IPS-18c (cell line): ENCODE measurements around the gene GDAP1L1.
"Not testable (repeated sequence)": the region's sequence is repeated elsewhere in the genome, so short reads cannot be mapped to it uniquely, and the experiment has no call there.

Experiments
- H3K4me3 ChIP-seq: 2 replicates; pipeline ENCODE4 v1.7.0; 2013; ENCODE audit warnings: low read depth, mild to moderate bottlenecking, low read length, moderate library complexity; ENCODE audit not compliant: insufficient read depth
- H3K9me3 ChIP-seq: one replicate; pipeline ENCODE4 v1.6.1; 2013; ENCODE audit warnings: mild to moderate bottlenecking, low read length, moderate library complexity; ENCODE audit not compliant: control insufficient read depth, insufficient read depth

The GDAP1L1 gene

DNA sequence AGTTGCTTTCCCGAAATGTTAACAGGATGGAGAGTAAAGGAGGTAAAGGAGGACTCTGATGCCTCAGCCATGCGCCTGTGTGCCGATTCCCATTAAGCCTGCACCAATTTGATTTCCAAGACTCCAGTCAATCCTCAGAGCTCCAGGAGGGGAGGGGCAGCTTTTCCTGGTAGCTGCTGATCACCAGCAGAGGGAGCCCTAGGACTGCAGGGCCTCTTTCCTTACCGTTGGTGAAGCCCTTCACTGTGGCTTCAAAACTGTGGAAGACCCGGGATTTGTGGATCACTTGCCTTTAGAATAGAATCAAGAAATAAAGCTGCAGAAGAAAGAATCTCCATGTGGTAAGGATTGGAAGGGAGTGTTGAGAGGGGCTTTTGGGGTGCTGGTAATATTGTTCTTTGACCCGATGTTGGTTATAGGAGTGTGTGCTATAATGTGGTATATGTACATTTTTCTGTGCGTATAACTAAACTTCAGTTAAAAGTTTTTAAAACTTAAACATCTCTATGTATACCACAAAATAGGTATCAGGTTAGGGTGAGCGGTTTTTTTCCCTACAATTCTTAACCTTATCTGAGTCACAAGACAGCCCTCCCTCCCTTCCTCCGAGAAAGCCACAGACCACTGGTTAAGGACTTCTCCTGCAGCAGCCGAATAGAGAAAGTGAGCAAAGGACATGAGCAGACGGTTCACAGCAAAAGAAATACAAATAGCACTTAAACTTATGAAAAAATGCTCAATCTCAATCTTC lies 29.6 kb upstream of the GDAP1L1 start:
- Histone ChIP-seq H3K9me3 (no peaks in the 10 kb centered on the region), H3K4me3 (no peak overlapping the region)

DNA sequence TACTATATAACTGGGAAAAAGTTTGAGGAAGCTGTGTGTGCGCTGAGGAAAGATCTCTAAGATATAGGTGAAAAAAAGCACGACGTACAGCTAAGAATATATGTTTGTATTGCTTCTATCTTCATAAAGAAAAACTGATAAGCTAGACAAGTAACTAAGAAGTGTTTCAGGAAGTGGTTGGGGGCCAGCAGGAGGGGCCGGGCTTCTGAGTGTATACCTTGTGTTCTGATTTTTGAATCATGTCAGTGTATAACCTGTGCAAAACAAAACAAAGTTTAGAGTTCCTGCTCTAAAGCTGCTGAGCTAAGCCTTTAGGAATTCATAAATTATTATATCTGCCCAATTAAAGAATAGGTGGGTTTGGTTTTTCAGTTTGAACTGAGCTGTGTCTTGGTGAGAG lies 28.7 kb upstream of the GDAP1L1 start:
- no peak overlapping the region for H3K4me3 ChIP-seq
- H3K9me3 ChIP-seq: no peaks in the 10 kb centered on the region

DNA sequence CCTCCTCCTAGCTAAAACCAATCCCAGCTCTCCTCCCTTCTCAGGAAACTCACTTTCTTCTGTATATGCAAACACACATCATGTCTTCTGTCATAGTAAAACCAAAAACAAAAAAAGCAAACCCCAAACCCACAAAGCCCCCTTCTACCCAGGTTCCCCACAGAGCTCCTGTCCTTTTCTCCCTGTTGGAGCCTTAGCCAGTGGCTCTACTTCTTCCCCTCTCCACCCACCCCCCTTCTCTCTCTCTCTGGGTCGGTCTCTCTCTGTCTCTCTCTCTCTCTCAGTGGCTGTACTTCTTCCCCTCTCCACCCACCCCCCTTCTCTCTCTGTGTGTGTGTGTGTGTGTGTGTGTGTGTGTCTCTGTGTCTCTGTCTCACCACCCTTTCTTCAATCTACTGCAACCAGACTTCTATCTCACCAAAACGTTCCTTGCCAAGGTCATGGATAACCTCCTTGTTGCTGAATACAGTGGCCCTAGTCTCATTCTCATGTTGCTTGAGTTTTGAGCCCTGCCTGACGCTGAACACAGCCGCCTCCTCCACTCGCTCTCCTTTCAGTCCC lies 27.9 kb upstream of the GDAP1L1 start:
- H3K4me3 ChIP-seq: no peak overlapping the region

GRCh38 chr20:44219791-44220190 lies 27.3 kb upstream of the GDAP1L1 start:
- no peaks in the 10 kb centered on the region for H3K9me3 ChIP-seq
- H3K4me3 ChIP-seq: no peak overlapping the region

More for the DNA sequence above, 27.9 kb upstream of the GDAP1L1 start:
- H3K9me3 ChIP-seq: no peaks in the 10 kb centered on the region

- no peaks in the 10 kb centered on the region for H3K9me3 ChIP-seq
These were observed 25.6 kb upstream of the GDAP1L1 start for GRCh38 chr20:44221368-44221954.

DNA sequence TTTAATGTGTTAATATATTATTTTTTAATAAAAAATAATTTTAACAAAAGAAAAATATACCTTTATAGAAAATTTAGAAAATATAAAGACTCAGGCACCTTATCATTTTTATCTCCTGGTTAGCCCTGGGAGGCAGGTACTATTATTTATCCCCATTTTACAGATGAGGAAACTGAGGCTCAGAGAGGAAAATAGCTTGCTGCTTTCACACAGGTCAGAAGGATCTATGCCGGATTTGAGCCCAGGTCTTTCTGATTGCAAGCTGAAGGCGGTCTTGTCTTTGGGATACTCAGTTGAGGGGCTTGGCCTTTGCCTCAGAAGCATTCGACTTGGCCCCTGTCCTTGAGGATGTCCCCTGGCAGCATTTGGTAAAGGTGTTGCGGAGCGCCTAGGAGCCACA lies 25.1 kb upstream of the GDAP1L1 start:
- no peaks in the 10 kb centered on the region for H3K9me3 ChIP-seq
- H3K4me3 ChIP-seq: no peak overlapping the region

More at GRCh38 chr20:44221368-44221954, 25.6 kb upstream of the GDAP1L1 start:
- no peak overlapping the region for H3K4me3 ChIP-seq

DNA sequence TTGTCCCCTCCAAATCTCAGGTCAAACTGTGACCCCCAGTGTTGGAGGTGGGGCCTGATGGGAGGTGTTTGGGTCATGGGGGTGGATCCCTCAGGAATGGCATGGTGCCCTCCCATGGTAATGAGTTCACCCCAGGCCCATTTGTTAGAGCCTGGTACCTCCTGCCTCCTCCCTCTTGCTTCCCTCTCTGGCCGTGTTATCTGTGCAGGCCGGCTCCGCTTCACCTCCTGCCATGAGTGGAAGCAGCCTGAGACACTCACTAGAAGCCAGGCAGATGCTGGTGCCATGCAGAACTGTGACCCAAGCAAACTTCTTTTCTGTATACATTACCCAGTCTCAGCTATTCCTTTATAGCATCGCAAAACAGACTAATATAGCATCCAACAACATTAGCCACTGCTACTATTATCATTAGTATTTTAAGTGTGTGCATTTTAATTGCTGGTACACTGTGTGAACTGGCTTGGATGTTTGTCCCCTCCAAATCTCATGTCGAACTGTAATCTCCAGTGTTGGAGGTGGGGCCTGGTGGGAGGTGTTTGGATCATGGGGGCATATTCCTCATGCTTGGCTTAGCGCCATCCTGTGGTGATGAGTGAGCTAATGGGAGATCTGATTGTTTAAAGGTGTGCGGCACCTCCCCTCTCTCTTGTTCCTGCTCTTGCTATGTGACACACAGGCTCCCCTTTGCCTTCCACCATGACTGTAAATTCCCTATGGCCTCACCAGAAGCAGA lies 24.3 kb upstream of the GDAP1L1 start:
- H3K4me3 ChIP-seq: no peak overlapping the region
- no peaks in the 10 kb centered on the region for H3K9me3 ChIP-seq

- Histone ChIP-seq H3K4me3 (no peak overlapping the region), H3K9me3 (no peaks in the 10 kb centered on the region)
These were observed 23.4 kb upstream of the GDAP1L1 start for GRCh38 chr20:44223721-44224120.

- no peaks in the 10 kb centered on the region for H3K9me3 ChIP-seq
- H3K4me3 ChIP-seq: no peak overlapping the region
These were observed 22.5 kb upstream of the GDAP1L1 start for GRCh38 chr20:44224637-44225036.

DNA sequence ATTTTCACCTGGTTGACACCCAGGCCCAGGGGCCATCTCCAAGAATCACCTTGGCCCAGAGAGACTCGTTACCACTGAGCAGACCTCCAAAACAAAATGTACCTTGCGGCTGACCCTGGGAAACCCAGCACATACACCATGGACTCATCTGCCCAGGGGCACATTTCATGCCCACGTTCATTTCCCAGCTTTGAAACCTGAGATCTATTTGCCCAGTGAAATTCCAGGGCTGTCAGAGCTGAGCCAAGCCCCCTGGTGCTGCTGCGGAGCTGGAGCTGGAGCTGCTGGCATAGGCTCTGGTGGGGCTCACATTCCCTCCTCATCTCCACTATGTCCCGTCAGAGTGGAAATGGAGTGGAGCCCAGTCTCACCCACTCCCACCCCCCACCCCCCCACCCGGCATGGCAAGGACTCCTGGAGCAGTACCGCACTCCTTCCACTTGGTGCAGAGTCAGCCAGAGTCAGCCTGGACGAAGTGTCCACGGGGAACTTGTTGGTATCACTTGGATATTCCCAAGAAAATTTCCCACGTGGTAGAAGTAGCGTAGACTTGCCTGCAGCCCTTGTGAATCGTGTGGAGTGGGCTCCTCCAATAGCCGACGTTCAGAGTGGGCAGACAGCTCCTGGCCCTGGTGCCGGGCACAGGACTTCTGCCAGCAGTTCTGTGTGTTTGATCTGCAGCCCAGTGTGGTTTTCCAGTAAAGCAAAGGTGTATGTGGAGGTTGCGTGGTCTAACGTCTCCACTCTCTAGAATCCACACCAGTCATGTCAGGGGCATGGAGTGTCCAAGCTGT lies 18.4 kb upstream of the GDAP1L1 start:
- Histone ChIP-seq H3K4me3 (no peak overlapping the region), H3K9me3 (no peaks in the 10 kb centered on the region)

GRCh38 chr20:44231193-44231592 lies 15.9 kb upstream of the GDAP1L1 start:
- Histone ChIP-seq H3K4me3 (no peak overlapping the region; the same call in 1 of the 2 replicates), H3K9me3 (no peaks in the 10 kb centered on the region)

DNA sequence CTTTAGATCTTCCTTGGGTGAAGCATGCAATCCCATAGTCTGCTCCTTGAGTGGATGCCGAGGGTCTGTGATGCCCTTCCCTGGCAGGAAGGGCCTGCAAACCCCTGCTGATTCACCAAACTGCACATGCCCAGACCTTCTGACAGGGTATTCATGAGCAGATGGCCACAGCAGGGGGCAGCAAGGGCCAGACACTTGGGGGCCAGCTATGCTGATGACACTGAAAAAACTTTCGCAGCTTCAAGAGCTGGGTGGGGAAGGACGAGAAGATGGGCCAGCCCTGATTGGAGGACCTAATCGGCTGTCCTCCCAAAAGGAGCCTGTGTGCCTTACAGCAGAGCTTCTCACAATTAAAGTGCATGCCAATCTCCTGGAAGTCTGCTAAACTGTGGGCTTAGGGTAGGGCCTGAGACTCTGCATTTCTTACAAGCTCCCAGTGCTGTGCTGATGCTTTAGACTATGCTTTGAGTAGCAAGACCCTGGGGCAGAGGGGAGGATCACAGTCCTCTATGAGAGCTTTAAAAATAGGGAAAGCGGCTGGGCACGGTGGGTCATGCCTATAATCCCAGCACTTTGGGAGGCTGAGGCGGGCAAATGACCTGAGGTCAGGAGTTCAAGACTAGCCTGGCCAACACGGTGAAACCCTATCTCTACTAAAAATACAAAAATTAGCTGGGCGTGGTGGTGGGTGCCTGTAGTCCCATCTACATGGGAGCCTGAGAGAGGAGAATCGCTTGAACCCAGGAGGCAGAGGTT lies 15.2 kb upstream of the GDAP1L1 start:
- no peak overlapping the region for H3K4me3 ChIP-seq
- no peaks in the 10 kb centered on the region for H3K9me3 ChIP-seq

DNA sequence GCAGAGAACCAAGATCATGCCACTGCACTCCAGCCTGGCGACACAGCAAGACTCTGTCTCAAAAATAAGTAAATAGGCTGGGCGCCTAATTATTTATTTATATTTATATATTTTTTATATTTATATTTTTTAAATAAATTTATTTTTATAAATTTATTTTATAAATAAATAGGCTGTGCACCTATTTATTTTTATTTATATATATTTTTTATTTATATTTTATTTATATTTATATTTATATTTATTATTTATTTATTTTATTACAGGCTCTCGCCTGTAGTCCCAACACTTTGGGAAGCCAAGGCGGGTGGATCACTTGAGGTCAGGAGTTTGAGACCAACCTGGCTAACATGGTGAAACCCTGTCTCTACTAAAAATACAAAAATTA lies 14.6 kb upstream of the GDAP1L1 start:
- not testable (repeated sequence) for H3K9me3 ChIP-seq, H3K4me3 ChIP-seq

- peaks cover 2% of the 10 kb centered on the region for H3K9me3 ChIP-seq
- H3K4me3 ChIP-seq: no peak overlapping the region
These were observed 13.6 kb upstream of the GDAP1L1 start for GRCh38 chr20:44233436-44234016.

GRCh38 chr20:44234566-44235317 lies 12.4 kb upstream of the GDAP1L1 start:
- H3K4me3 ChIP-seq: no peak overlapping the region

DNA sequence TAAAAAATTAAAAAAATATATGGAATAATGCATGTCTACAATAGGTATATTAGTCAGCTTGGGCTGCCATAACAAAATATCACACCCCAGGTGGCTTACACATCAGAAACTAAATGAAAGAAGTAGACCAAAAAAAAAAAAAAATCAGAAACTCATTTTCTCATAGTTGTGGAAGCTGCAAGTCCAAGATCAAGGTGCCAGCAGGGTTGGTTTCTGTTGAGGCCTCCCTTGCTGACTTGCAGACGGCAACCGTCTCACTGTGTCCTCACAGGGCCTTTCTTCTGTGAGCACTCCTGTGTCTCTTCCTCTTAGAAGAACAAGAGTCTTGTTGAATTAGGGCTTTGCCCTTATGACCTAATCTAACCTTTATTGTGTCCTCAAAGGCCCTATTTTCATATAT lies 11.4 kb upstream of the GDAP1L1 start:
- no peak overlapping the region for H3K4me3 ChIP-seq
- peaks cover 2% of the 10 kb centered on the region for H3K9me3 ChIP-seq

More at GRCh38 chr20:44234566-44235317, 12.4 kb upstream of the GDAP1L1 start:
- peaks cover 2% of the 10 kb centered on the region for H3K9me3 ChIP-seq
